Thoracic aorta (tissue), 2 donors: ENCODE measurements around the gene DHRSX. TPM values are rescaled to one million over a fixed set of nuclear protein-coding genes. Genes with fewer than 3 reads are reported as not detected.

Experiments used
- ATAC-seq: fragments of 150-250 bp; one replicate; pipeline ENCODE4 v1.8.0; 2017; ENCODE audit warnings: low read depth; ENCODE audit not compliant: insufficient number of reproducible peaks, low FRiP score
- DNase-seq: peaks from one replicate; pipeline ENCODE4 v3.0.0-alpha.2; 2020; ENCODE audit warnings: low spot score
- H3K27ac ChIP-seq, 2 donors: fragments of 200-600 bp; sonication (generic); 1 replicate in 1 of 2; 2 replicates in 1 of 2; pipeline ENCODE4 v1.5.1; 2016; ENCODE audit warnings: mild to moderate bottlenecking in 2 of 2, moderate library complexity in 2 of 2
- H3K27me3 ChIP-seq: fragments of 200-600 bp; sonication (generic); replicated peaks from 2 replicates; pipeline ENCODE4 v1.6.0; 2016; ENCODE audit warnings: mild to moderate bottlenecking; ENCODE audit not compliant: insufficient read depth
- H3K36me3 ChIP-seq: fragments of 200-600 bp; sonication (generic); one replicate; pipeline ENCODE4 v1.5.1; 2016
- H3K4me1 ChIP-seq, 2 donors: fragments of 200-600 bp; sonication (generic); 1 replicate in 1 of 2; 2 replicates in 1 of 2; pipeline versions ENCODE4 v1.5.1 to v1.6.0; 2016; ENCODE audit warnings: low read depth in 2 of 2, mild to moderate bottlenecking in 1 of 2; ENCODE audit not compliant: control insufficient read depth in 1 of 2
- H3K4me3 ChIP-seq: fragments of 200-600 bp; sonication (generic); 2 replicates; pipeline ENCODE4 v1.5.1; 2016; ENCODE audit warnings: mild to moderate bottlenecking
- H3K9me3 ChIP-seq: fragments of 200-600 bp; sonication (generic); 2 replicates; pipeline ENCODE4 v1.5.1; 2016
- CTCF ChIP-seq: fragments of 200-600 bp; sonication (generic); IDR thresholded peaks from one replicate; pipeline ENCODE4 v1.5.1; 2019; ENCODE audit warnings: antibody characterized with exemption
- total RNA-seq, 2 donors: library from RNA; depleted of rRNA; stranded (reverse); fragments of >200 nt; gene quantifications; one replicate each; pipeline versions ENCODE4 v1.1.0 to v1.2.3, GENCODE V29; 2016

Gene DHRSX
- total RNA-seq, 2 donors from 2014 or later: 14.9 to 16.8 TPM

- H3K27me3 ChIP-seq: no peaks in the 10 kb centered on the region
- no peaks in the 10 kb centered on the region for H3K36me3 ChIP-seq
Measured at GRCh38 chrX:2286731-2287130, 214.0 kb downstream of the DHRSX start.

GRCh38 chrX:2284601-2285000 is 216.2 kb downstream of the DHRSX start:
- no peaks in the 10 kb centered on the region for H3K9me3 ChIP-seq
- H3K4me3 ChIP-seq: no peak overlapping the region
- peaks cover 0 to 4% of the 10 kb centered on the region in 2 donors for H3K4me1 ChIP-seq
- H3K27ac ChIP-seq: no peak overlapping the region
- H3K36me3 ChIP-seq: no peaks in the 10 kb centered on the region
- no peaks in the 10 kb centered on the region for H3K27me3 ChIP-seq
- no peak for DNase-seq
- no peak for ATAC-seq
- no peak for TF ChIP-seq CTCF

More at GRCh38 chrX:2286731-2287130, 214.0 kb downstream of the DHRSX start:
- no peak for DNase-seq
- no peak for ATAC-seq
- H3K4me3 ChIP-seq: no peak overlapping the region
- H3K4me1 ChIP-seq: peaks cover 0 to 4% of the 10 kb centered on the region in 2 donors
- H3K9me3 ChIP-seq: no peaks in the 10 kb centered on the region
- H3K27ac ChIP-seq: no peak overlapping the region
- no peak for TF ChIP-seq CTCF

- Histone ChIP-seq H3K36me3 (no peaks in the 10 kb centered on the region), H3K4me3 (no peak overlapping the region), H3K4me1 (peaks cover 0 to 4% of the 10 kb centered on the region in 2 donors), H3K27me3 (no peaks in the 10 kb centered on the region), H3K27ac (no peak overlapping the region), H3K9me3 (no peaks in the 10 kb centered on the region)
- no peak for TF ChIP-seq CTCF
- DNase-seq (no peak), ATAC-seq (no peak)
Measured at GRCh38 chrX:2284133-2284532, 216.6 kb downstream of the DHRSX start.

GRCh38 chrX:2283111-2283859 is 217.5 kb downstream of the DHRSX start:
- Histone ChIP-seq H3K27ac (no peak overlapping the region), H3K4me3 (no peak overlapping the region), H3K36me3 (no peaks in the 10 kb centered on the region), H3K27me3 (no peaks in the 10 kb centered on the region), H3K4me1 (peaks cover 0 to 4% of the 10 kb centered on the region in 2 donors), H3K9me3 (no peaks in the 10 kb centered on the region)
- DNase-seq (no peak), ATAC-seq (no peak)
- TF ChIP-seq CTCF: no peak

GRCh38 chrX:2282490-2283090 is 218.2 kb downstream of the DHRSX start:
- no peak for DNase-seq
- no peak for ATAC-seq
- no peak for TF ChIP-seq CTCF
- Histone ChIP-seq H3K36me3 (no peaks in the 10 kb centered on the region), H3K27me3 (no peaks in the 10 kb centered on the region), H3K4me1 (peaks cover 0 to 4% of the 10 kb centered on the region in 2 donors), H3K4me3 (no peak overlapping the region), H3K27ac (no peak overlapping the region), H3K9me3 (no peaks in the 10 kb centered on the region)
